HG02943 (cell line): ENCODE measurements around the gene RAB17.

Experiments
- ATAC-seq: cut with Tn5 transposase; IDR thresholded peaks from one replicate; pipeline ENCODE4 v1.9.1; 2021; ENCODE audit warnings: mild to moderate bottlenecking, low read depth, moderate library complexity; ENCODE audit not compliant: unreplicated experiment

Gene RAB17

DNA sequence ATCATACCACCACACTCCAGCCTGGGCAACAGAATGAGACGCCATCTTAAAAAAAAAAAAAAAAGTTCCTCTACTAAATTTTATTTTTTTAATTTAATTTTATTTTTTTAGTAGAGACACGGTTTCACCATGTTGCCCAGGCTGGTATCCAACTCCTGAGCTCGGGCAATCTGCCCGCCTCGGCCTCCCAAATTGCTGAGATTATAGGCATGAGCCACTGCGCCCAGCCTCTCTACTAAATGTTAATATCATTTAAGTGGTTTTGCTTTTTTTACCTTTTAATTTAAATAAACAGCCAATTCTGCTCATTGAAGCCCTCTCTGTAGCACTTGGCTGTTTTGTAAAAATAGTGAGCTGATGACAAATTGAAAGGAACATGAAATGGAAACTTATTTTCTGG, 9.2 kb downstream of the RAB17 start:
- ATAC-seq = no peak

DNA sequence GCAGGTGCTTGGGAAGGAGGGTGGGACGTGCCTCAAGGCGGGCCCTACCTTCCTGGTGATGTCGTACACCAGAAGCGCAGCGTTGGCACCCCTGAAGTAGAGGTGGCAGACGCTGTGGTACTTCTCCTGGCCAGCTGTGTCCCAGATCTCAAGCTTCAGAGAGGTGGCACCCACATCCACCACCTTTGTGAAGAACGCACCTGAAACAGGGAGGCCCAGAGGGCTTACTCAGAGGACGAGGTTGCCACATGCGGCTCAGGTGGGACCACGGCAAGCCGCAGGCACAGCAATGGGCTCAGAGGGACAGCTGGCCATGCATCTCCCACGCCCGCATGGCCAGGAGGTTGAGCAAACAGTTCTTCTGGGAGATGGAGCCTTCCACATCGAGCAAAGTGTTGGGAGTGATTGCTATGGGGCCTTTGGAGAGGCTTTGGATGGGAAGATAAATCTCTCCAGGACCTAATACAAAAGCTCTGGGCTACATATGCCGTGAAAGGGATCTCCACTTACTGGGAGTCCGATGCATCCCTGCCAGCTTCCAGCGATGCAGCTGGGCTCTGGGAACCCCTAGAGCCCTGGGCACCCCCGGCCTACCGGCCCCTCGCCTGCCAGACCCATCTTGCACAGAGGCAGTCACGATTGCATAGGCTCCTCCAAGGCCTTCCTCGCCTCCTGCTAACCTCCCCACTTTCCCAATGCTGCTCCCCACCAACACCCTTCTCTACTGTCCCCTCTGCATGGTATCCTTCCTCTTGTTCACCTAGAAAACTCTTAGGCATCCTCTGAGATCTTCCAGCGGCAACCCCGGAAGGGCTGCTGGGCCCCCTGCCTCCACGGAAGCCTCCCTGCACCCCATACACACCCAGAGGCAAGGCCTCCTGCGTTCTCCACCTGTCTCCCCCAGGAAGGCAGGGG, 12.3 kb downstream of the RAB17 start:
- ATAC-seq = no peak

DNA sequence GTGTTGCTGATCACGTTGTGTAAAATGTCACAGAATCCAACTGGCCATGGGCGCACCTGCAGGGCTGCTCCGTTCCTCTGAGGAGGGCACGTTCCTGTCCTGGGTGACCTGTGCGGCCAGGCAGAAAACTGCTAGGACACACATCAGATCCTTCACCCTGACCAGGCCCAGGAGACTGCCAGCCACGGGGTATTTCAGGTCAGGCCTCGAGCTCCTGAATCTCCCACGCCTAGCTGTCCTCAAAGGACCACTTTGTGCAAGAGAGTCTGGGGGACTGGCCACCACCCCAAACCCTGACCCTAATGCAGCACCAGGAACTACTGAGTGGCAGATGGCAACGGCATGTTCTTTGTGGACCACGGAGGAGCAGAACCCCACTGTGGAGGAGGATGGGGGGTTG, 13.1 kb downstream of the RAB17 start:
- ATAC-seq = no peak

DNA sequence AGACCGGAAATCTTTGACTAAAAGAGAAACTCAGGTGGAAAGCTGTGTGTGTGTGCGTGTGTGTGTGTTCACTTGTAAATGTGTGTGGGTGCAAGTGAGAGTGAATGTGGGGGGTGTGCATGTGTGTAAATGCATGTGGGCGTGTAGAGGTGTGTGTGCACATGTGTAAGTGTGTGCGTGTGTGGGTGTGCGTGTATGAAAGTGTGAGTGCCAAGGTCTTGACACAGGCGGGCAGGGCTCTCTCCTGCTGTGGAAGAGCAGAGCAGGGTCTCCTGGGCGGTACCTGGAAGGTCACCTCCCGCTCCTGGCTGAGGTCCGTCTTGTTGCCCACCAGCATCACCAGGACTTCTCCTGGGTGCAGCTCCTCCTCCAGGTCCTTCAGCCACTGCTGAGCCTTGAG, 13.6 kb downstream of the RAB17 start:
- no peak for ATAC-seq

DNA sequence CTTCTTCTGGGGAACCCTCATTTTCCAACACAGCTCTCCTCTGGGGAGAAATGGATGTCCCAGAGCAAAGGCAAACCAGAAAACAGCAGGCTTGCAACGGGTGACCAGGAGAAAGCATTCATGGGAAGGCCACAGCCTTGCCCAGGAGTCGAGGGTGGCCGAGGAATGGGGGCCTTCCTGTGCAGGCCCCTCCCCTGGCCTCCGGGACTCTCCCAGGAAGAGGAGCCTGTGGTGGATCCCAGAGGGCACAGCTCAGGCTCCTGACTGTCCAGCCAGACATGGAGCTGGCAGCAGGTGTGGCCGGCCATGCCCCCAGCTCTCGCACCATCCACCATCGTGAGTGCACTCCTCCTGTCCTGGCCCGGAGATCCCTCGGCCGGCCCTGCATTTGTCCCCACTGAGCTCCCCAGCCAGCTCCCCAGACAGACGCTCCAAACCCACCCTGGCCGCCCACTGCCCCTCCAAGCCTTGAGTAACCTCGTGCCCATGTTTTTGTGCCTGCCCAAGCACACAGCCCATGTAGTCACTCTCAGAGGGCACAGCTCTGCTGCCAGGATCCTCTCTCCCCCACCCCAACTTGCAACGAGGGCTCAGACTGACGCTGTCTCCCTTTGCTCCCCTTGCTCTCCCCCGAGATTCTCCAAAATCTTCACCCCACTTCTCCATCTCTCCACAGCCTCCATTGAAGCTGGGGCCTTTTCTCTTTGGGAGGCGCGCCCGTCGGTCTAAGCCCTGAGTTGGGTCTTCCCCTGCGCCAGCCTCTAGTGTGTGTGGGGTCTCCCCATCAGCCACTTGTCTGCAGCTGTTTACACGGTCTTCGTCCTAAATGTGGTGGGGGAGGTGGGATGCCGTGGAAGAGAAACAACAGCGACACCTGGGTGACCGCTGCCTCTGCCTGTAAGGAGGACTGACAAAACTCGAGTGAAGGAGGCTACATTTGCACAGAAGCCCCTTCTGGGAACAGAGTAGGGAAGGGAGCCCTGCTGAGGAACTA, 14.4 kb downstream of the RAB17 start:
- ATAC-seq = no peak

DNA sequence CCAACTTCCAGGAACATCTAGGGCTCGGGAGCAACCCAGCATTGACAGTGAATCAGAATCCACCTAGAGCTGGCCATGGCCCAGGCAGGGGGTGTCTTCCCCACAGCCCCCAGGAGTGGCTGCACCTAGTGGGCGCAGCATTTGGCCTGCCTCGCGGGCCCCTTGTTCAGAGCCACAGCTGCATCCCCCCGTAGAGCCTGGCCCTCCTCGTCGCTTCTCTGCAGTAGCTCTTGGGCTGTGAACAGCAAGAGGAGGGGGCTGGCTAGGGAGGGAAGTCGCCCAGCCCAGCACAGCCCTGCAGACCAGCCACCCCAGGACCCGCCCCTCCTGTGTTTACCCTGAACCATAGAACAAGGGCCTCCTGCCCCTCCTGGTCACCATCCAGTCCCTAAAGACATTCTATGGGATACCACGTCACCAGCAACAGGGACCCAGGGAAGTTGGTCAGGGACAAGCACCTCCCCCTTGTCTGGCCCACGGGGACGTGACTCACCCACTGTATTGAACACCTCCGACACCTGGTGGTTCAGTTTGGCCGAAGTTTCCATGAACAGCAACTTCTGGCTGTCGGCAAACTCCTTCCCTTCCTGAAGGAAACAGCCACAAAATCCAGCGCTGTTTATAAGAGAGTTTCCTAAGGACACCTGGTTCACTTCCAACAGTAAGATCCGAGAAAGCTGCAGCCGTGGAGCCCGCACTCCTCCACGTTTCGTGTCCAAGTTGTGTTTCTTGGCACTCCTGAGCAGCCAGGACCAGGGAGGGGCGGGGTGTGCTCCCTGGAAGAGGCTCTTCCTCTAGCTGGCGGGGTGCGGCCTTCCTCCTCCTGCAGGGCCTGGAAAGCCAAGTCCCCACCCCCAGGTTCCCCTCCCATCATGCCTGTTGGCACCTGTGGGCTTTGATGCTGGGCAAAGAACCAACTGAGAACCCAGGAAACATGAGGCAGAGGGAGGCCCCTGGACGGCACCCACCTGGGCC, 15.4 kb downstream of the RAB17 start:
- ATAC-seq = no peak

DNA sequence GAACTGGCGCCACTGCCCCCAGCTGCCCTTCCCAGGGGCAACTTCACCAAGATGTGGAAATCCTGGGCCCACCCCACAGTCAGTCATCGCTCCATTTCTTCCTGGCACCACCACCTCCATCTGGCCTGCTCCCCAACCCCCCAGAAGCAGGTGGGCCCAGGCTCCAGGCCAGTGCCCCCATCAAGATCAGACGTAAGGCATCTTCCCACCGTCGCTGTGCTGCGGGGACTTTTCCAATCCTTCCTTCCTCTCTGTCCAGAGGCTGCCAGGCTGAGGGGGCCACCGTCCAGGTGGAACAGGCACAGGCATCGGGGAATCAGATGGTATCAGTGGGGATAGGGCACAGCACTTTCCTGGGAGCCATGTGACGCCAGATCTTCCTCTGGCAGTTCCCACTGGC, 16.1 kb downstream of the RAB17 start:
- no peak for ATAC-seq

DNA sequence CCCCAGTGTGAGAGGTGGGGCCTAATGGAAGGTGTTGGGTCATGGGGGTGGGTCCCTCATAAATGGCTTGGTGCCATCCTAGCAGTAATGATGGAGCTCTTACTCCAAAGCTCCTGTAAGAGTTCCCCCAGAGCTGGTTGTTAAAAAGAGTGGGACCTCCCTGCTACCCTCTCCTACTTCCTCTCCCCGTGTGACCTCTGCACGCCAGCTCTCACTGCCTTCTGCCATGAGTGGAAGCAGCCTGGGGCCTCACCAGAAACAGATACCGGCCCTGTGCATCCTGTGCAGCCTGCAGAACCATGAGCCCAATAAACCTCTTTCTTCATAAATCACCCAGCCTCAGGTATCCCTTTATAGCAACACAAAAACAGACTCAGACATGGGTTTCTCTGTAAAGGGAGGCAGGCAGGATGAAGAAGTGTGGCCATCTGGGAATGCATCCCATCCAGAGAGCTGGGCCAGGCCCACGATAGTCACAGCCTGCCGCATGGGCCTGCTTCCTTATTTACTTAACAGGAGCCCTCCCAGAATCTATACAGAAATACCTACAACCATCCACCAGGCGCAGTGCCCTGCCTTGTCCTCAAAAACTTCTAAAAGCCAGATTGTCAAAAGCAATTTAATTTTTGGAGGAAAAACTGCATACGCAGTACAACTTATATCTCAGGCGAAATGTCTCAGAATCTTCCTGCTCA, 16.7 kb downstream of the RAB17 start:
- no peak for ATAC-seq

DNA sequence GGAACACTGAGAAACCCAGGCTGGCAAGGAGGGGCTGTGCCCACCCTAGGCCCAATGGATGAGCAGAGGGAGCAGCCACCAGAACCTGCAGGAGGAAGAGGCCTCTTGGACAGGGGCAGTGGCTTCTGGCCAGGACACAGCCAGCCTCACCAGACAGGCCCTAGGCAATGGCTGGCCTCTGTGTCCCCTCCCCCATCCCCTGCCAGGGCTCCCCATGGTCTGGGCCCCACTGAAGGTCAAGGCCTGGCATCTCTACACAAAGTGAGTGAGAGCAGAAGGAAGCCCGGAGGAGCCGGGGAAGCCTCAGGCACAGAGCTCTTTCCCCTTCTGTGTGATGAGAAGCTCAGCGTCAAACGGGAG, 17.8 kb downstream of the RAB17 start:
- ATAC-seq = no peak

DNA sequence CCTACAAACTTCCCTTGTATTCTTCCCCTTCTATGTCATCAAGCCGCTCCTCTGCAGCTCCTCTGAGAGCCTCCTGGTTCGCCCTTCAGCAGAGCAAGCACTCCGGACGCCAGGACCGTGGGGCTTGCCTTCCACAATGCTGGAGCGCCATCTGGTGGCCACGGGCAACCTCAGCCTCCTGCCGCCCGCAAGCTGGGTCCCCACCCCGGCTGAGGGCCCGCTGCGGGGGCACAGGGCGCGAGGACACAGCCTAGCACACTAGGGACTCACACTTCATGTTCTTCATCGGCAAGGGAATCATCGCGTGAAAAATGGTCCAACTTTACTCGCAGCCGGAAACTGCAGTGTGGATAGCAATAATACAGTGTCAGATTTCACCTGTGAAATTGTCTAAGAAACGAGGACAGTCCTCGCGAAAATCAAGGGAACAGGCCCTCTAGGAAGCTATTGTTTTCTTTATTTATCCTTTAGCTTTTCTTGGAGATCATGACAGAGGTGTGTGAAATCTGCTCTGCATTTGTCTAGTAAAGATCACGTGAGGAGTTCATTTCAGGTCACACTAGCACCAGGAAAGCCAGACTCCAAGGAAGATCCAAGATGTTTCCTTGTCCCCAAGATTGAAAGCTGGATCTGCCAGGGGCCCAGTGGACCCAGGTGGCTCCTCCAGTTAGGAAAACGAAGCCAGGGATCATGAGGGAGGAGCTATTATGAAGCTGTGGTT, 18.4 kb downstream of the RAB17 start:
- ATAC-seq = peak; percentile 84

DNA sequence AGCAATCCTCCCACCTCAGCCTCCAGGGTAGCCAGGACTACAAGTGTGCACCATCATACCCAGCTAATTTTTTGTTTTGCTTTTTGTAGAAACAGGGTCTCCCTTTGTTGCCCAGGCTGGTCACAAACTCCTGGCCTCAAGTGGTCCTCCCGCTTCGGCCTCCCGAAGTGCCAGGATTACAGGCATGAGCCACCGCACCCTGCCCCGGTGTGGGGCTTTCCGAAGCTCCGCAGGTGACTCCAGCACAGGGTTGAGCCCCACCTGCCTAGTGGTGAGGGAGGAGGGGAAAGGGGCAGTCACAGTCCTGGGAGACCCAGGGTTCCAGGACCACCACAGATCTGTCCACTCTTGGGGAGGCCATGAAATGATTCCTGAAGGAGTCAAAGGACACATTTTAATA, 19.0 kb downstream of the RAB17 start:
- ATAC-seq = no peak

DNA sequence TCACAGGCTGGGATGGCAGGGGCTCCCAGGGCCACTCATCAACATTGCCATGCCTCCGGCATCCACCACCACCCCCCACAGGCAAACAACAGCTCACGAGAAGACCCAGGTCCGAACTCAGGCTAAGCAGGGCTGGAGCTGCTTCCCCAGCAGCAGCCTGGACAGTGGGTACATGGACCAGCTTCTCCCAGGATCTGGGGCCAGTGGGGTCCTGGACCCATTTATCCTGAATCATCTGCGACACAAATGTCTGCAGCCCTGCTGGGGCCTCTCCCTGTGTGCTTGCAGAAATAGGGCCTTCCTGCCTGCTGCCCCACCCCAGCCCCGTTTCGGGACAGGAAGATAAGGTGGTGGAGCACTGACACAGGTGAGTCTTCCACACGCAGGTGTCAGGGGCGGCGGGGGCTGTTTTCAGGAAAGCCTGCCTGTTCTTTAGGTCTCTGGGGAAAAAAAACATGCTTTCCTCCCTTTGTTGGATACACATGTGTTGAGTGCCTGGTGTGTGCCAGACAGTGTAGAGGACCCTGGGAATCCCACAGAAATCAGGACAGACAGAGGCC, 19.7 kb downstream of the RAB17 start:
- no peak for ATAC-seq

DNA sequence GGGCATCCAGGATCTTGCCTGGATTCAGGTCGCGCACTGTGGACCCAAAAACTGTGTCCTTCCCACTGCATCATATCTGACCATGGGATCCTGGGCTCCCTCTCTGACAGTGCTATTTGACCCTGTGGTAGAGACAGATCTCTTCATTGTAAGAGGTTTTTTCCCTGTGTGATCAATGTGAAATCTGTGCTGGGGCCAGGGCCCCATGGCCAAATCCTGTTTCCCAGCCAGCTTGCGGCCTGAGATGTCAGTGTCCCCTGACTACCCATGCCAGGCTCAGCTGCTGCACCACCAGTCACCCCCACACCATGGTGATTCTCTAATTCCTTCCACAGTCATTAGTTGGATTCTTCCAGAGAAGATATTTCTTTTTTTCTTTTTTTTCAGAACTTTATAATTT, 20.6 kb downstream of the RAB17 start:
- no peak for ATAC-seq

DNA sequence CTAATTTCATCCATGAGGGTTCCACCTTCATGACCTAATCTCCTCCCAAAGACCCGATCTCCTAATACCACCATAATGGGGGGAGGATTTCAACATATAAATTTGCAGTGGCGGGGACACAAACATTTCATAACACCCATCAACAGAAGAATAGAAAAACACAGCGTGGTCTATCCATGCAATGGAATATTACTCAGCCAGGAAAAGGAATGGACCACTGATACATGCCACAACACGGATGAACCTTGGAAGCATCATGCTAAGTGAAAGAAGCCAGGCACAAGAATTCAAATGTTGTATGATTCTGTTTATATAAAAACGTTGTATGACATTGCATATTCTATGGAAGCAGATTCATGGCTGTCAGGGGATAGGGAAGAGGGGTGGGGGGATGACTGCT, 21.5 kb downstream of the RAB17 start:
- ATAC-seq = no peak

DNA sequence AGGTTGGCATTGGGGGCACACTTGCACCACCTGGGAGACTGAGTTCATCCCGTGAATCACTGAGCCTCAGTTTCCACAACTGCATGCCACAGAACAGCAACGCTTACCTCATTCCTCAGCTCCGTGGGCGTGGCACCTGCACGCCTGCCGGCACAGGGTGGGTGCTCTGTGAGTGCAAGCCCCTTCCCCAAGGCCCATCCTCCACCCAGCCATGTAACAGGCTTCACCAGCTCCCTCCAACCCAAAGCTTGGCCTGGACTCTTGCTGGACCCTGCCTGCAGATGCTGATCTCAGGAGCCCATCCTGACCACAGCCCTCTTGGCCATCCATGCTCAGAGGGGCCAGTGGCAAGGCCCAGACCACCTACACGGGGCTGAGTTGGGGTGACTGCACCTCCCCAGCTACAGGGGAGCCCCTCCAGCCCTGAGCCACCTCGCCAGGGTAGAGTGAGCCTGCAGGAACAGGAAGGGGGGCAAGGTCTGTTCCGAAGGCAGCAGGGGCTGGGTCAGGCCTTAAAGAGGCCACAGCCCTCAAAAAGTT, 22.3 kb downstream of the RAB17 start:
- no peak for ATAC-seq

DNA sequence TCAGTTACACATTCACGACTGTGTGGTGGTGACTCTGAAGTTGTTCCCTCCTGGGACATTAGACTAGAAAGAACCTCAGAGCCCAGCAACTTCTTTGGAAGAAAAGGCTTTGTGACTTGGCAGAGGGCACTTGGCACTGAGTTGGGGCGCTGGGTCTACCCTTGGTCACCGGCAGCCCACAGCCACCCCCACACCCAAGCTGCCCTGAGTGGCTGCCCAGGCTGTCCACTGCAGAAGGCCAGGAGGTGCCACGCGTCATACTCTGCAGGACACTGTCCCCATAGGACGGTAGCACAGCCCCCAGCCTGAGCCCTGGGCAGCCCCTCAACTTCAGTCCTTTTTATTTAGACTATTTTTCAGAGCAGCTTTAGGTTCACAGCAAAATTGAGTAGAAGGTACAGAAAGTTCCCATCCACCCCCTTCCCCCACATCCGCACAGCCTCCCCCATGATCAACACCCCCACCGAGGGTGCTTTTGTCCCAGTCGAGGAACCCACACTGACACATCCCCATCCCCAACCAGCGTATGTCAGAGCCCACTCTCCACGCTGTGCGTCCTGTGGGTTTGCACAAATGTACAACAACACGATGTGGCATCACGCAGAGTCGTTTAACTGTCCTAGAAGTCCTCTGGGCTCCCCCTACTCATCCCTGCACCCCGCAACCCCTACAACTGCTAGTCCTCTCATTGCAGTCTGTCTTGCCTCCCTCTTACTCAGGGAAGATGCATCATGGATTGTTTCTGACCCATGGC, 23.1 kb downstream of the RAB17 start:
- ATAC-seq = no peak

DNA sequence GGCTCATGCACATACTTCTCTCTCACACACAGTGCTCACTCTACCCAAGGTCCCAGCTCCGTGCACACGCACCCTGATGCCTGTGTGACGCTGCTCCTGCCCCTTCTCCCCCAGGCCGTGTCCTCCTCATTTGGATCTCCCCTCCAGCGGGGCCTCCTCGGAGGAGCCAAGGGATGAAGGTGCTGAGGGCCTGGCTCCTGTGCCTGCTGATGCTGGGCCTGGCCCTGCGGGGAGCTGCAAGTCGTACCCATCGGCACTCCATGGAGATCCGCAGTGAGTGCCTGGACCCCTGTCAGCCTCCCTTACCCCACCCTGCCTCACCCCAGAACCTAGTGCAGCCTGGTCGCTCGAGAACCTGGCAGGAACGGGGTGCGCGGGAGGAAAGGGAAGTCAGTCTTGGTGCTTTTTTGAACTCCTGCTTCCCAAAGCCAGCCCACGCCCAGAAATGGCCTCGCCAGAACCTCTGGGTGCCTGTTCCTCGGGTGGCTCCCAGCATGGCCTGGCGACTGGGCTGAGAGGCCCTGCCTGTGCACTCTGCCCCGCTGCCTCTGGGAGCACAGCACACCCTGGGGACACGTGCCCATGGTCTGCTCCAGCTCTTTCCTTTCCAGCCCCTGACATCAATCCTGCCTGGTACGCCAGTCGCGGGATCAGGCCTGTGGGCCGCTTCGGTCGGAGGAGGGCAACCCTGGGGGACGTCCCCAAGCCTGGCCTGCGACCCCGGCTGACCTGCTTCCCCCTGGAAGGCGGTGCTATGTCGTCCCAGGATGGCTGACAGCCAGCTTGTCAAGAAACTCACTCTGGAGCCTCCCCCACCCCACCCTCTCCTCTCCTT, 23.9 kb downstream of the RAB17 start, which contains the start of gene PRLH:
PRLH (plus strand) TSS at position 174 of the 835 bp plus-strand sequence; CDS start at position 174, 0 bp downstream.
- no peak for ATAC-seq
